Stimulated activated CD4-positive, alpha-beta T cell treated with anti-CD3 and anti-CD28 coated beads, TNF-alpha, amount 100 ng/mL, for 48 hours (primary cell): ENCODE data around the gene PRUNE1.

Experiments used
- DNase-seq, 3 donors: peaks; one replicate each; pipeline ENCODE4 v3.0.0-alpha.2; 2020; ENCODE audit warnings: low read depth in 3 of 3

The PRUNE1 gene

DNA sequence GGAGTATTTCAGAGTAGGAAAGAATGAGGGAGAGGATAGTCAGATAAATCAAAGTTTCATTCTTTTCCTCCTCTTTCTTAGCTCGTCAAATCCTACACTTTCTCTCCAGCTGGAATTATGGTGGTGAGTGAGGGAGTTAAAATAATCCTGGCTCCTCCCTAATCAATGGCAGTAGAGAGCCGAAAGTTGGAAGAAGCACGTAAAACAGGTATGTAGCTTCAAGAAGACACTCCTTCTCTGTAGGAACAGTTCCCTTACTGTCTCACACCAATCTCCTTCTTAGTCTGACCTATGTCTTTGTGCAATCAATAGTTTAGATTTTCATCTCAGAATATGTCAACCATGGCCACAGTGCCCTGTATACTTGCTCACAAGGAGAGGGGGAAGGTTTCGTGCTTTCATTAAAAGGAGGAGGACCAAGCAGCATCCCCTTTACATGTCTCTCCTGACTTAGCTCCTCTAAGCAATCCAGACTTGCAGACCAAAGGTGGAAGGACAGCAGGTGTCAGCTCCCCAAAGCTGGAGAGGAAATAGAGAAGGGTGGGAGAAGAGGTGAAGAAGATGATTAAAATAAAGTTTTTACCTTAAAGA is 2.4 kb upstream of the PRUNE1 start:
- DNase-seq, result no peak

- DNase-seq, result peak in 1 of 3 donors; percentile 32
Measured at GRCh38 chr1:151006327-151007052, 1.8 kb upstream of the PRUNE1 start, which contains the start of gene MINDY1. Gene MINDY1, minus strand, starts transcription at chr1:151006902. Its CDS starts 4,285 bp downstream, at chr1:151002617.

- DNase-seq, result no peak
Measured at GRCh38 chr1:151007853-151008243, 401 bp upstream of the PRUNE1 start.

- no peak for DNase-seq
Measured at GRCh38 chr1:151009206-151009587, 948 bp downstream of the PRUNE1 start.

- no peak for DNase-seq
Measured at GRCh38 chr1:151009674-151010345, 1.6 kb downstream of the PRUNE1 start.

GRCh38 chr1:151010346-151010726 is 2.1 kb downstream of the PRUNE1 start:
- no peak for DNase-seq

DNA sequence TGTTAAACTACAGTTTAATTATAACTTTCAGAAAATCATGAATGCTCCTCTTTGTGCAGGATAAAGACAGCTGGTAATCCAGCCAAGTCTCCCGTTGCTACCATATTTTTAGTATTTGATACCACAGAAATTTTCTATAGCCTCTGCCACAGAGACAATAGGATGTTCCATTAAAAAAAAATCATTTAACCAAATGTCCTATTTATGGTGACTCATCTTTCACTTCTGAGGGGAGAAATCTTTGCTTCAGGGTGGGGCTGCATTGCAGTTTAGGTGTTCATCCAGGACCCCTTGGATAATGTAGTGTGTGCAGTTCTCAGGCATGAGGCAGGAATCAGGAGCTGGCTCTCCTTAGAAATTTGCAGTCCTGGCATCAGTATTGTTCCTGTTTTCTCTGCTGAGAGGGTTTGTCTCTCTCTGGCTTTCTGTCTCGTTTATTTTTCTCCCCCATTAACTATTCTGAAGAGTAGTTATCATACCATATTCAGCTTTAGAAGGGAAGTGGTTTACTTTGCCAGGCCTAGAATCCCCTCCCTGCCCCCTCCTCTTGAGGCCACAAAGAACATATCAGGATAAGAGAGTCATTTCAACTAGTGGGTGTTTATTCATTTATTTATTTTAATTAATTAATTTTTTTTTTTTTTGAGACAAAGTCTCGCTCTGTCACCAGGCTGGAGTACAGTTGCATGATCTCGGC is 3.1 kb downstream of the PRUNE1 start:
- DNase-seq, result no peak

DNA sequence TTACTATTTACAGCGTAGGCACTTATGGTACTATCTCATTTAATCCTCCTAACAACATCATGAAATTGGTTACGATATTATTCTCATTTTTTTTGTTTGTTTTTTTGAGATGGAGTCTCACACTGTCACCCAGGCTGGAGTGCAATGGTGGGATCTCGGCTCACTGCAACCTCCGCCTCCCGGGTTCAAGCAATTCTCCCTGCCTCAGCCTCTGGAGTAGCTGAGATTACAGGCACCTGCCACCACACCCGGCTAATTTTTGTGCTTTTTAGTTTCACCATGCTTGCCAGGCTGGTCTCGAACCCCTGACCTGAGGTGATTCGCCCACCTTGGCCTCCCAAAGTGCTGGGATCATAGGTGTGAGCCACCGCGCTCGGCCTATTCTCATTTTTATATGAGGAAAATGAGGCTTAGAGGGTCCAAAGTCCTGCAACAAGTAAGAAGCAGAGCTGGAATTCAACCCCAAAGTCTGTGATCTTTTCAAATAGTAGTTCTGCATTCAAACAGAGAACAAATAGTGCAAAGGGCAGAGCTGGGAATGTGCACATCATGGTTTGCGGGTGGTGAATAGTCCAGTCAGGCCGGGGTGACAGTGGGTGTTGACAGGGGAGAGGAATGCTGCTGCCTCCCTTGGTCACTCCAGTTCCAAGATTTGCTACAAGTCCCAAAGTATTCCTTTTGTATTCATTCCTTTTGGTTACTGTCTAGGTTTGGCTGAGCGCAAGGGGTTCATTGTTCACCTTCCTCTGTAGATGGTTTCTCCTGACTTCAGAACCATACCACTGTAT is 4.6 kb downstream of the PRUNE1 start:
- no peak for DNase-seq

DNA sequence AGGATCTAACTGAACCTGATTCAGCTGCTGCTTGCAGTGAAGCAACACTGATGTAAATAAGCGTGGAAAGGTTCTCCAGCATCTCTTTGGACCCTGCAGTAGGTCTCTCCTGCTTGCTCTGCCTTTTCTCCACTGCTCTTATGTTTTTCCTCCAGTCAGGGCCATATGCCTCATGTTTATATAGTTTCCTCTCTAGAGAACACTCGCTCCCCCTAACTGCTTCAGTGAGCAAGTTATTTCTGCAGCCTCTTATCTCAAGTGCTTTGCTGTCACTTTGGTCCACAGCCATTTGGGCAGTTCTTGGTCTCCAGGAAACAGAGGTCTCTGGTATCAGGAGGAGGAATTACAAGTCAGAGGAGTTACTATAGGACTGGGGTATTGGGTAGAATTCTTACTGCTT is 5.3 kb downstream of the PRUNE1 start:
- no peak for DNase-seq

GRCh38 chr1:151024540-151025146 is 16.4 kb downstream of the PRUNE1 start:
- peak; percentile 59 to 82 (median 68) for DNase-seq

DNA sequence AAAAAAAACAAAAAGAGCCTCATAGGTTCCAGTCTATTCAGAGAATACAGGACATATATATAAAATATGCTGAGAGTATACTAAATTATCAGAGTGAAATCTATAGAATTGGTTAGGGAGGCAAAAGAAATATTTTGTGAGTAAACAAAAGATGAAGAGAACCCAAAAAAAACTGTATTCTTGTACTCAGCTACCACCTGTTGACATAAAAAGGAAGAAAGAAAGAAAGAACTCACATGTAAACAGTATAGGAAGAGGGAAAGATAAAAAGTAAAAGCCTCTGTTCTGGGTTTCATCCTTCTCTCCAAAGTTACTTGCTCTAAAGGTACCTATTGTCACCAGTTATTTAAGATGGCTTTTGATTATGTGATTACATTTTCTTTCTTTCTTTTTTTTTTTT is 18.2 kb downstream of the PRUNE1 start:
- DNase-seq, result no peak

- DNase-seq, result no peak
Measured at GRCh38 chr1:151032164-151032563, 23.9 kb downstream of the PRUNE1 start.

GRCh38 chr1:151035167-151035566 is 26.9 kb downstream of the PRUNE1 start:
- DNase-seq, result no peak

DNA sequence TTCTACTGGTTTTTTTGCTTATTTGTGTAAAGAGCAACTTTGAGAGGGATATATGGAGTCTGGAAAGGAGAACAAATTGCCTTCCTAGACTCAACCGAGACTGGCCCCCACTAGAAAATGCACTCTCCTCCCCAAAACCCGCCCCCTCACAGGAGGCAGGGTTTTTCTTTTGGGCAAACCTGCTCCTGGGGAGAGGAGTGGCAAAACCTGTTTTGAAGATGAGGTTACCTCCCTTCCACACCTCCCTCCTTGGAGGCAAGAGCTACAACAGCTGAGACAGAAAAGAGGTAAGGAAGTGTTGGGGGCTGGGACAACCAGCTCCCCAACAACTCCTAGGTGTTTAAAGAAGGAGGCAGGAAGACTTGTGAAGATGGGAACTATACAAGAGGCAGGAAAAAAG is 28.1 kb downstream of the PRUNE1 start, which contains the start of gene BNIPL:
Gene BNIPL, plus strand, starts transcription at position 231 of the 400 bp plus-strand sequence. Its CDS starts 140 bp downstream, at position 371.
- no peak for DNase-seq

DNA sequence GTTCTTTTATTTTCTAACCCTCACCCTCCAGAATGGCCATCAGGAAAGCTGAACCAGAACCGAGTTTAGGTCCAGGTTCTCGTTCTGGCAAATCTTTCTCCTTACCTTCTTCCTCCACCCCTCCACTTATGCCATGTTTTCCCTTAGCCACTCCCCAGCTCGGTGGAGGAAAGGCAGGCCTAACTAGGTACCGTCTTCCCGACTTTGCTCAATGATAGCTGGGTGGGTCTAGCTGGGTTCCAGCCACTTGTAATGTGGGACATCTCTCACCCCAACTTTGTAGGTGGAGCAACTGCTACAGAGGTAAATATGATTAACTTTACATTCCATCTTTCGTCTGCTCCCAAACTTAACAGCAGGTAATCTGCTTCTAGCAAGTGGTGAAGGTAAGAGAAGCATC is 28.8 kb downstream of the PRUNE1 start:
- no peak for DNase-seq

GRCh38 chr1:151039521-151039920 is 31.3 kb downstream of the PRUNE1 start:
- no peak for DNase-seq

GRCh38 chr1:151043163-151043562 is 34.9 kb downstream of the PRUNE1 start:
- DNase-seq, result no peak

DNA sequence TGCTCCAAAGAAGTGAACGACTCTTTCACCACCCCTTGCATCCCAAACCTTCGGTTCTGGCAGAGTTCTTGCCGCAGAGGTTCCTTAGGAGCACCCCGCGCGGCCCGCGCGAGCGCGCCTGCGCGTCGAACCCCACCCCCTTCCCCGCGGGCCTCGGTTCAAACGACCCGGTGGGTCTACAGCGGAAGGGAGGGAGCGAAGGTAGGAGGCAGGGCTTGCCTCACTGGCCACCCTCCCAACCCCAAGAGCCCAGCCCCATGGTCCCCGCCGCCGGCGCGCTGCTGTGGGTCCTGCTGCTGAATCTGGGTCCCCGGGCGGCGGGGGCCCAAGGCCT is 39.3 kb downstream of the PRUNE1 start, which contains the start of gene C1orf56:
Gene C1orf56, plus strand, starts transcription at position 161 of the 334 bp plus-strand sequence. Its CDS starts 97 bp downstream, at position 258.
- DNase-seq, result no peak

DNA sequence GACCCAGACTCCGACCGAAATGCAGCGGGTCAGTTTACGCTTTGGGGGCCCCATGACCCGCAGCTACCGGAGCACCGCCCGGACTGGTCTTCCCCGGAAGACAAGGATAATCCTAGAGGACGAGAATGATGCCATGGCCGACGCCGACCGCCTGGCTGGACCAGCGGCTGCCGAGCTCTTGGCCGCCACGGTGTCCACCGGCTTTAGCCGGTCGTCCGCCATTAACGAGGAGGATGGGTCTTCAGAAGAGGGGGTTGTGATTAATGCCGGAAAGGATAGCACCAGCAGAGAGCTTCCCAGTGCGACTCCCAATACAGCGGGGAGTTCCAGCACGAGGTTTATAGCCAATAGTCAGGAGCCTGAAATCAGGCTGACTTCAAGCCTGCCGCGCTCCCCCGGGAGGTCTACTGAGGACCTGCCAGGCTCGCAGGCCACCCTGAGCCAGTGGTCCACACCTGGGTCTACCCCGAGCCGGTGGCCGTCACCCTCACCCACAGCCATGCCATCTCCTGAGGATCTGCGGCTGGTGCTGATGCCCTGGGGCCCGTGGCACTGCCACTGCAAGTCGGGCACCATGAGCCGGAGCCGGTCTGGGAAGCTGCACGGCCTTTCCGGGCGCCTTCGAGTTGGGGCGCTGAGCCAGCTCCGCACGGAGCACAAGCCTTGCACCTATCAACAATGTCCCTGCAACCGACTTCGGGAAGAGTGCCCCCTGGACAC is 39.8 kb downstream of the PRUNE1 start:
- no peak for DNase-seq

DNA sequence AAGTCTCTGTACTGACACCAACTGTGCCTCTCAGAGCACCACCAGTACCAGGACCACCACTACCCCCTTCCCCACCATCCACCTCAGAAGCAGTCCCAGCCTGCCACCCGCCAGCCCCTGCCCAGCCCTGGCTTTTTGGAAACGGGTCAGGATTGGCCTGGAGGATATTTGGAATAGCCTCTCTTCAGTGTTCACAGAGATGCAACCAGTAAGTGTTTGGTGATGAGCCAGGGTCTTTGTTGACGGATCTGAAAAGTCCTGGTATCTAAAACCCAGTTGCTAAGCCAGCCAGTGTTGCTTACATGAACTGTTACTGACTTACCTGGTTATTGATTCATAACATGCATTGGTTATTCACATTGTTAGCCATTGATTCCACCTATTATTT is 40.4 kb downstream of the PRUNE1 start:
- no peak for DNase-seq
